Heart right ventricle (tissue), 16 donors: ENCODE results near the gene CIT. TPM values are rescaled to one million over a fixed set of nuclear protein-coding genes. Genes with fewer than 3 reads are reported as not detected.

Experiments used
- ATAC-seq, 8 donors: fragments of 200-7000 bp; cut with Tn5 transposase; one replicate each; pipeline ENCODE4 v1.9.1; 2020; ENCODE audit warnings: mild to moderate bottlenecking in 8 of 8, moderate library complexity in 8 of 8, moderate number of reproducible peaks in 1 of 8
- DNase-seq, 2 donors: peaks; one replicate each; pipeline ENCODE4 v3.0.0-alpha.2; 2020
- H3K27ac ChIP-seq, 10 donors: fragments of 200-600 bp; sonication (generic) in 2 of 10; one replicate each; pipeline versions ENCODE4 v1.5.0 to v1.8.0; 2020 to 2022; ENCODE audit warnings: mild to moderate bottlenecking in 3 of 10
- H3K27me3 ChIP-seq, 7 donors: fragments of 200-600 bp; one replicate each; pipeline ENCODE4 v1.8.0; 2021 to 2022; ENCODE audit warnings: mild to moderate bottlenecking in 2 of 7
- H3K36me3 ChIP-seq, 9 donors: fragments of 200-600 bp; sonication (generic) in 1 of 9; one replicate each; pipeline versions ENCODE4 v1.5.0 to v1.8.0; 2020 to 2022; ENCODE audit warnings: mild to moderate bottlenecking in 2 of 9
- H3K4me1 ChIP-seq, 9 donors: fragments of 200-600 bp; sonication (generic) in 1 of 9; one replicate each; pipeline versions ENCODE4 v1.5.0 to v1.8.0; 2020 to 2022; ENCODE audit warnings: mild to moderate bottlenecking in 4 of 9
- H3K4me3 ChIP-seq, 10 donors: fragments of 200-600 bp; sonication (generic) in 2 of 10; one replicate each; pipeline versions ENCODE4 v1.5.0 to v1.8.0; 2020 to 2022; ENCODE audit warnings: mild to moderate bottlenecking in 7 of 10, moderate library complexity in 2 of 10
- H3K9me3 ChIP-seq, 11 donors: fragments of 200-600 bp in 10 of 11; sonication (generic) in 2 of 11; one replicate each; pipeline versions ENCODE4 v1.5.0 to v1.8.0; 2013 to 2022; ENCODE audit warnings: mild to moderate bottlenecking in 2 of 11, control low read depth in 1 of 11, moderate library complexity in 1 of 11
- WGBS, 2 donors: extraction: QIAGEN DNeasy Blood & Tissue Kit; methylation state at CpG; one replicate each; pipeline ENCODE4 v1.1.7; 2013; ENCODE audit warnings: inconsistent platforms in 1 of 2; 5-methylcytosine and 5-hydroxymethylcytosine counted together
- intact Hi-C, 10 donors: fragments of 100-400 bp; cut with DNase I; formaldehyde crosslinking; loops; one replicate each; pipeline versions ENCODE4 v1.11.1 to v1.14.2; 2022
- polyA plus RNA-seq, 2 donors: library from polyadenylated mRNA; stranded (reverse); fragments of 200-250 nt; gene quantifications; one replicate each; pipeline ENCODE4 v1.2.3, GENCODE V29; 2013
- total RNA-seq, 10 donors: library from RNA; stranded (reverse); fragmentation: NEBNext Ultra II Directional in 3 of 10; extraction: Animal tissue kit (Norgen Biotek cat#: 25700) in 3 of 10; gene quantifications; one replicate each; pipeline versions ENCODE4 v1.2.1 to v1.2.4, GENCODE V29; 2021 to 2023
- TF ChIP-seq, protein P1 (sequence below), 9 donors: fragments of 200-600 bp; sonication (generic) in 2 of 9; IDR thresholded peaks; one replicate each; pipeline versions ENCODE4 v1.5.0 to v1.8.0; 2021 to 2022; ENCODE audit warnings: antibody characterized with exemption in 9 of 9, mild to moderate bottlenecking in 5 of 9, moderate library complexity in 1 of 9
- donor health status: Arrhythmogenic right ventricular cardiomyopathy.
- donor health status: ischemic (EF 13 %, LVEDD 7.1; RV severe dilation, severe dysfunction).
- donor health status: healthy with polysubstance abuse.
- donor health status: DM: no; HTN: yes; CAD: no.
- donor health status: DM: no; HTN: no; CAD: no.
- donor health status: ischemic (EF 25% LVEDD 6.9; RV normal size, moderate dysfunction).
- donor health status: ischemic (EF 25% LVEDD 5.7; RV mildly dilated, moderate dysfunction).
- donor health status: healthy.
- donor health status: DM: yes; HTN: yes; CAD: no.
- donor health status: Ischemic cardiomyopathy.
- donor health status: ischemic (EF 35%, LVEDD 5.7; RV mildly dilated, moderate dysfunction).
- donor health status: nonischemic (EF 11% LVEDD 7.7; RV severe dilation, severe dysfunction).
- donor health status: DM: yes; HTN: yes; CAD: no.
- donor health status: PGD.
- donor health status: ischemic (EF 29% LVEDD 5.4; RV normal size, mild dysfunction).
- donor health status: nonischemic (EF 23%, LVEDD 6.1; RV moderate dilation, normal function).

Gene CIT
- total and polyA plus RNA-seq, 12 donors, result 0.20 to 7.0 (median 0.92) TPM

DNA sequence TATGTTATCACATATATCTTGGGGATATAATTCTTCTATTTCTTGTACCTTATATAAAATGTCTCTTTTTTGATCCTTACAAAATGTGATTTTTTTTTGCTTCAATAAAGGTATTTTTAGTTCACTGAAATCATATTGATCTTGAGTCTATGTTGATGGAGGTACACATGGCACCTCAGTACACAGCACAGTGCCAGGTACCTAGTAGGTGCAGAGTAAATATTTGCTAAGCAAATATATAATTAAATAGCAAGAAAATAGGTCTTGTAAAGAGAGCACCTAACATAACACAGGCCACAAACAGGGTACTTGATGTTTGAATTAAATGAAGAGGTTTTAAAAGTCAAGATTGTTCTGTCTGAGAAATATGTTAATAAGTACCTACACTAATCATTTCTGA is 69.7 kb downstream of the CIT start:
- TF ChIP-seq, protein P1, sequence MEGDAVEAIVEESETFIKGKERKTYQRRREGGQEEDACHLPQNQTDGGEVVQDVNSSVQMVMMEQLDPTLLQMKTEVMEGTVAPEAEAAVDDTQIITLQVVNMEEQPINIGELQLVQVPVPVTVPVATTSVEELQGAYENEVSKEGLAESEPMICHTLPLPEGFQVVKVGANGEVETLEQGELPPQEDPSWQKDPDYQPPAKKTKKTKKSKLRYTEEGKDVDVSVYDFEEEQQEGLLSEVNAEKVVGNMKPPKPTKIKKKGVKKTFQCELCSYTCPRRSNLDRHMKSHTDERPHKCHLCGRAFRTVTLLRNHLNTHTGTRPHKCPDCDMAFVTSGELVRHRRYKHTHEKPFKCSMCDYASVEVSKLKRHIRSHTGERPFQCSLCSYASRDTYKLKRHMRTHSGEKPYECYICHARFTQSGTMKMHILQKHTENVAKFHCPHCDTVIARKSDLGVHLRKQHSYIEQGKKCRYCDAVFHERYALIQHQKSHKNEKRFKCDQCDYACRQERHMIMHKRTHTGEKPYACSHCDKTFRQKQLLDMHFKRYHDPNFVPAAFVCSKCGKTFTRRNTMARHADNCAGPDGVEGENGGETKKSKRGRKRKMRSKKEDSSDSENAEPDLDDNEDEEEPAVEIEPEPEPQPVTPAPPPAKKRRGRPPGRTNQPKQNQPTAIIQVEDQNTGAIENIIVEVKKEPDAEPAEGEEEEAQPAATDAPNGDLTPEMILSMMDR (IDR thresholded peaks at IDR 0.05), result no peak
- H3K27me3 ChIP-seq, result peaks cover 0 to 3% (median 0%) of the 10 kb centered on the region in 7 donors
- DNase-seq, result no peak
- ATAC-seq, result no peak
- intact Hi-C loops, result no loop called here
- H3K36me3 ChIP-seq, result no peaks in the 10 kb centered on the region
- H3K27ac ChIP-seq, result no peak overlapping the region
- H3K4me3 ChIP-seq, result no peak overlapping the region
- peaks cover 0 to 3% (median 0%) of the 10 kb centered on the region in 11 donors for H3K9me3 ChIP-seq
- H3K4me1 ChIP-seq, result peaks cover 3 to 21% (median 11%) of the 10 kb centered on the region in 9 donors

DNA sequence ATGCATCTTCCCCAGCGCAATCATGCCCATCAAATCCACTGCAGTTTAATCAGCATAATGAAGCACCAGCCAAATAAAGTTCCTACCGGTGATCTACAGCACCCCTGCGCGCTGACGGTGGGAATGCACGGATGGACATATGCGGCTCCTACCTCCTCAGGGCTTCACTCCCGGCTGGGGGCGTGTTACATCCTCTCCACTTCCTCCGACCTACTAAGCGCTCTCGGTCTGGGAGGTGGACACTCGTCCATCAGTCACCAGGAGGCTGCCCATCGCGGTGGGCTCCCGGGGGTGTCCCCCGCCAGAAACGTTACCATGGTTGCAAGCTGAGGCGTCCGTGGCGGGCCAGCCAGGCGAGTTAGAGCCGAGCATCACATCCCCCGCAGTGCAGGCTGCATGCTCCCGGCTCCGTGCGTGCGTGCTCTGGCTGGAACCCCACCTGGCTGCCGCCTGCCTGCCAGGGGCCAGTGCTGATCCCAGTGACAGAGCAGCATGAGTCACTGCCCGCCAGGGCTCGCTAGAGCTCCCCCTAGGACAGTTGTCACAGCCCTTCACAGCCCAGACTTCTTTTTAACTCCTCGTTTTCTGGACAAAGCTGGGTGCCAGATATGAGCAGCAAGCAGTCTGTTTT is 73.0 kb downstream of the CIT start:
- H3K36me3 ChIP-seq, result peaks cover 0 to 5% (median 0%) of the 10 kb centered on the region in 9 donors
- H3K9me3 ChIP-seq, result peaks cover 0 to 3% (median 0%) of the 10 kb centered on the region in 11 donors
- intact Hi-C loops, result no loop called here
- DNase-seq (peak; percentile 47 to 51), ATAC-seq (peak; percentile 82 to 98 (median 94))
- H3K27me3 ChIP-seq, result peaks cover 0 to 3% (median 0%) of the 10 kb centered on the region in 7 donors
- H3K27ac ChIP-seq, result no peak overlapping the region
- TF ChIP-seq, protein P1 (IDR thresholded peaks at IDR 0.05), result peak in 8 of 9 donors; percentile 19 to 65 (median 51)
- WGBS, 2 donors, result 15 to 24% methylated on average over 32 of the region's 32 CpGs
- H3K4me3 ChIP-seq, result peak overlapping the region in 7 of 10 donors; percentile 18 to 47 (median 45)
- peaks cover 3 to 21% (median 11%) of the 10 kb centered on the region in 9 donors for H3K4me1 ChIP-seq

GRCh38 chr12:119803381-119803791 is 73.7 kb downstream of the CIT start:
- Histone ChIP-seq H3K27me3 (peaks cover 0 to 3% (median 0%) of the 10 kb centered on the region in 7 donors), H3K27ac (no peak overlapping the region), H3K9me3 (peaks cover 0 to 3% (median 0%) of the 10 kb centered on the region in 11 donors), H3K36me3 (peaks cover 0 to 12% (median 0%) of the 10 kb centered on the region in 9 donors), H3K4me3 (peak overlapping the region in 7 of 10 donors; percentile 14 to 47 (median 45)), H3K4me1 (peaks cover 3 to 21% (median 11%) of the 10 kb centered on the region in 9 donors)
- DNase-seq, result no peak
- intact Hi-C loops, result no loop called here
- peak in 7 of 8 donors; percentile 25 to 74 (median 45) for ATAC-seq
- 27 to 32% methylated on average over 16 of the region's 16 CpGs for WGBS, 2 donors
- TF ChIP-seq, protein P1 (IDR thresholded peaks at IDR 0.05), result no peak

GRCh38 chr12:119802472-119802871 is 74.6 kb downstream of the CIT start:
- intact Hi-C loops, result no loop called here
- H3K27ac ChIP-seq, result no peak overlapping the region
- H3K36me3 ChIP-seq, result peaks cover 0 to 12% (median 0%) of the 10 kb centered on the region in 9 donors
- ATAC-seq (peak in 6 of 8 donors; percentile 32 to 76 (median 48)), DNase-seq (peak; percentile 15 to 21)
- TF ChIP-seq, protein P1 (IDR thresholded peaks at IDR 0.05), result no peak
- H3K27me3 ChIP-seq, result peaks cover 0 to 3% (median 0%) of the 10 kb centered on the region in 7 donors
- H3K4me1 ChIP-seq, result peaks cover 3 to 21% (median 11%) of the 10 kb centered on the region in 9 donors
- peaks cover 0 to 3% (median 0%) of the 10 kb centered on the region in 11 donors for H3K9me3 ChIP-seq
- no peak overlapping the region for H3K4me3 ChIP-seq
- 56% methylated on average over 4 of the region's 4 CpGs for WGBS, 2 donors
